ENCODE results near the gene KEL. TPM values are rescaled to one million over a fixed set of nuclear protein-coding genes. Genes with fewer than 3 reads are reported as not detected.

KEL gene
- total RNA-seq, 1 experiment from 2014 or later: 0.91 TPM

DNA sequence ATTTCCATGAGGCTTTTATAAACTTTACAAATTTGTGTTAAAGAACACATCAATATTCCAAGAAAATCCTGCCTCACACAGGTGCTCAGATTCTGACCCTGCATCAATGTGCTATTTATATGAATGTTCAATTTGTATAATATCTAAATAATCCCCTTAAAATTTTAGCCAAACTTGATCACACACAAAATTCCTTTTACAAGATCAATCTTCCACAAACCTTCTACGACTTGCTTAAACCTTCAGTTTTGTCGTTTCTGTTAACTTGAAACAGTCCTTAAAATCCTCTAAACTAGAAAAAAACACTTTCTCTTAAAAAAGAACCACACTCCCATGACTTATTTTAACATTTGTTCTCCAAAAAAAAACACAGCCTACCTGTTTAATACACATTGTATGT is 56.4 kb downstream of the KEL start:
- Histone ChIP-seq H3K9me2 (ENCODE audit: insufficient read depth) (no peaks in the 10 kb centered on the region), H3K36me3 (ENCODE audit: control insufficient read depth in 1 of 2, insufficient read depth in 2 of 2, low read length in 2 of 2) (no peaks in the 10 kb centered on the region), H4K20me1 (ENCODE audit: insufficient read depth) (no peaks in the 10 kb centered on the region), H3K4me3 (replicated peaks in 1 of 2; ENCODE audit: low read depth in 1 of 2, low read length in 2 of 2) (no peak overlapping the region), H3K4me1 (ENCODE audit: control insufficient read depth in 1 of 2, insufficient read depth in 2 of 2, low read length in 2 of 2) (no peaks in the 10 kb centered on the region), H3K9me3 (ENCODE audit: control insufficient read depth in 1 of 2, insufficient read depth in 1 of 2, low read depth in 1 of 2, low read length in 2 of 2) (no peaks in the 10 kb centered on the region), H3K79me2 (ENCODE audit: insufficient read depth, low read length) (no peaks in the 10 kb centered on the region), H3K27ac (ENCODE audit: low read depth, low read length) (no peak overlapping the region), H3K27me3 (ENCODE audit: insufficient read depth, low read length) (peaks cover 10% of the 10 kb centered on the region), H3K9ac (ENCODE audit: low read length) (no peak overlapping the region), H3K4me2 (ENCODE audit: low read length) (no peak overlapping the region), H2AFZ (ENCODE audit: low read depth, low read length, poor library complexity, severe bottlenecking) (no peak overlapping the region)
- ATAC-seq: no peak
- TF ChIP-seq POLR2A (IDR thresholded peaks at IDR 0.05; ENCODE audit: borderline replicate concordance, extremely low read depth, insufficient read depth, insufficient read length) (no peak), EZH2phosphoT487 (IDR thresholded peaks at IDR 0.05; ENCODE audit: borderline replicate concordance) (no peak), SRF (IDR thresholded peaks at IDR 0.05; ENCODE audit: low read depth) (no peak), SP1 (IDR thresholded peaks at IDR 0.05; ENCODE audit: low read depth) (no peak), JUND (IDR thresholded peaks at IDR 0.05) (no peak), TCF7L2 (IDR thresholded peaks at IDR 0.05; ENCODE audit: borderline replicate concordance, extremely low read depth, insufficient read depth, insufficient read length) (no peak), POLR2AphosphoS5 (IDR thresholded peaks at IDR 0.05; ENCODE audit: low read depth, low read length) (no peak)
- TF ChIP-seq, protein P1, sequence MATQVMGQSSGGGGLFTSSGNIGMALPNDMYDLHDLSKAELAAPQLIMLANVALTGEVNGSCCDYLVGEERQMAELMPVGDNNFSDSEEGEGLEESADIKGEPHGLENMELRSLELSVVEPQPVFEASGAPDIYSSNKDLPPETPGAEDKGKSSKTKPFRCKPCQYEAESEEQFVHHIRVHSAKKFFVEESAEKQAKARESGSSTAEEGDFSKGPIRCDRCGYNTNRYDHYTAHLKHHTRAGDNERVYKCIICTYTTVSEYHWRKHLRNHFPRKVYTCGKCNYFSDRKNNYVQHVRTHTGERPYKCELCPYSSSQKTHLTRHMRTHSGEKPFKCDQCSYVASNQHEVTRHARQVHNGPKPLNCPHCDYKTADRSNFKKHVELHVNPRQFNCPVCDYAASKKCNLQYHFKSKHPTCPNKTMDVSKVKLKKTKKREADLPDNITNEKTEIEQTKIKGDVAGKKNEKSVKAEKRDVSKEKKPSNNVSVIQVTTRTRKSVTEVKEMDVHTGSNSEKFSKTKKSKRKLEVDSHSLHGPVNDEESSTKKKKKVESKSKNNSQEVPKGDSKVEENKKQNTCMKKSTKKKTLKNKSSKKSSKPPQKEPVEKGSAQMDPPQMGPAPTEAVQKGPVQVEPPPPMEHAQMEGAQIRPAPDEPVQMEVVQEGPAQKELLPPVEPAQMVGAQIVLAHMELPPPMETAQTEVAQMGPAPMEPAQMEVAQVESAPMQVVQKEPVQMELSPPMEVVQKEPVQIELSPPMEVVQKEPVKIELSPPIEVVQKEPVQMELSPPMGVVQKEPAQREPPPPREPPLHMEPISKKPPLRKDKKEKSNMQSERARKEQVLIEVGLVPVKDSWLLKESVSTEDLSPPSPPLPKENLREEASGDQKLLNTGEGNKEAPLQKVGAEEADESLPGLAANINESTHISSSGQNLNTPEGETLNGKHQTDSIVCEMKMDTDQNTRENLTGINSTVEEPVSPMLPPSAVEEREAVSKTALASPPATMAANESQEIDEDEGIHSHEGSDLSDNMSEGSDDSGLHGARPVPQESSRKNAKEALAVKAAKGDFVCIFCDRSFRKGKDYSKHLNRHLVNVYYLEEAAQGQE (IDR thresholded peaks at IDR 0.05; ENCODE audit: low read depth): no peak
- TF ChIP-seq, protein P2, sequence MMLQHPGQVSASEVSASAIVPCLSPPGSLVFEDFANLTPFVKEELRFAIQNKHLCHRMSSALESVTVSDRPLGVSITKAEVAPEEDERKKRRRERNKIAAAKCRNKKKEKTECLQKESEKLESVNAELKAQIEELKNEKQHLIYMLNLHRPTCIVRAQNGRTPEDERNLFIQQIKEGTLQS (IDR thresholded peaks at IDR 0.05): no peak
- ChIA-PET POLR2A (no interaction called here), RAD21 (ENCODE audit: low non-redundant PET in 1 of 2, low total read pairs in 2 of 2, uncharacterized antibody in 2 of 2, unreplicated experiment in 2 of 2) (no interaction called here), CTCF (no interaction called here)
- DNase-seq (ENCODE audit: low read depth, low spot score): no peak
- no TSS peak for BruUV-seq (replicated peaks)
- intact Hi-C loops (cut with micrococcal nuclease): no loop called here

All from HCT116 (cell line).